NCI-H1694 (cell line): ENCODE measurements around the gene PMS2.
"Not testable (repeated sequence)": the region's sequence is repeated elsewhere in the genome, so short reads cannot be mapped to it uniquely, and the experiment has no call there.

Experiments
- DNase-seq: peaks from one replicate; lab custom pipeline; 2025; lab: John Stamatoyannopoulos, UW

The PMS2 gene

GRCh38 chr7:6015917-6016652 is 7.2 kb upstream of the PMS2 start:
- no peak for DNase-seq

DNA sequence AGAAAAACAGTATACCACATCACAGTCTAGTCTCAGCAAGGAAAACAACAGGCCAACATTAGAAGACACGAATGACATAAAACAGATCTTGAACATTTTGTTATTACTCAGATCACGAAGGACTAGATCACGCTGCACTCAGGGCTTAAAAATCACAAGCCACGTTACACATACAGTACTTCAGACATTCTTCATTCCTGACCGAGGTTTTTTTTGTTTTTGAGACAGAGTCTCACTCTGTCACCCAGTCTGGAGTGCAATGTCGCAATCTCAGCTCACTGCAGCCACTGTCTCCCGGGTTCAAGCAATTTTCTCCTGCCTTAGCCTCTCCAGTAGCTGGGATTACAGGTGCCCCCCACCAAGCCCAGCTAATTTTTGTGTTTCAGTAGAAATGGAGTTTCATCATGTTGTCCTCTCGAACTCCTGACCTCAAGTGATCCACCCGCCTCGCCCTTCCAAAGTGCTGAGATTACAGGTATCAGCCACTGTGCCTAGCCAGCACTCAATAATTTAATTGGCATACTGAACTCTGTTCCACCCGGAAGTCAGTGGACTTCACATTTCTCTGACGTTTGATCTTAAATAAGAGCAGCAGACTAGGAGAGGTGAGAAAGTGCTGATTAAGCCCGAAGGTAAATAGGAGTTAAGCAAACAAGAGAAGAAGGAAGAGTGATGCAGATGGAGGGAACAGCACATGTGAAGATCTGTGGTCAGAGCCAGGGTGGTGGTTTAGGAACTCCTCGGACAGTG is 3.7 kb upstream of the PMS2 start:
- no peak for DNase-seq

DNA sequence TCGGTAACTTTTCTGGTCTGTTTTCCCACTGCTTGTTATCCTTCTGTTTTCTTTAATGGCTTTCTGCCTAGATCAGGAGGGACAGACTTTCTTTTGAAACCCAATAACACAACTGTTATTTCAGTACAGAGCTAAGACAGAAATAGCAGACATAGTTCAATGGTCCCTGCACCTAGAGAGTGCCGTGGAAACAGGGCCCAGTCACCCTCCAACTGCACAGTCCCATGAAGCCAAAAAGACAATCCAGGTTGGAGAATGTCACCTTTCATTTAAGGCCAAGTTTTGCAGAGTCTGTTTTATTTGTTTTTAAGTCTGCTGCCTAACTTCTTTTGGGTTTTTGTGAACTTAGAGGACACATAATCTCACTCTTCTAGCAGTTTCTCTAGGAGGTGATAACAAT is 2.7 kb upstream of the PMS2 start:
- no peak for DNase-seq

GRCh38 chr7:6010370-6010769 is 1.5 kb upstream of the PMS2 start:
- DNase-seq = not testable (repeated sequence)

- DNase-seq = not testable (repeated sequence)
These were observed 836 bp downstream of the PMS2 start for GRCh38 chr7:6007835-6008590.

- no peak for DNase-seq
These were observed 1.5 kb downstream of the PMS2 start for GRCh38 chr7:6007386-6007785.

GRCh38 chr7:5997210-5997808 is 11.5 kb downstream of the PMS2 start:
- DNase-seq = peak; percentile 63

GRCh38 chr7:5987061-5987460 is 21.8 kb downstream of the PMS2 start:
- not testable (repeated sequence) for DNase-seq

DNA sequence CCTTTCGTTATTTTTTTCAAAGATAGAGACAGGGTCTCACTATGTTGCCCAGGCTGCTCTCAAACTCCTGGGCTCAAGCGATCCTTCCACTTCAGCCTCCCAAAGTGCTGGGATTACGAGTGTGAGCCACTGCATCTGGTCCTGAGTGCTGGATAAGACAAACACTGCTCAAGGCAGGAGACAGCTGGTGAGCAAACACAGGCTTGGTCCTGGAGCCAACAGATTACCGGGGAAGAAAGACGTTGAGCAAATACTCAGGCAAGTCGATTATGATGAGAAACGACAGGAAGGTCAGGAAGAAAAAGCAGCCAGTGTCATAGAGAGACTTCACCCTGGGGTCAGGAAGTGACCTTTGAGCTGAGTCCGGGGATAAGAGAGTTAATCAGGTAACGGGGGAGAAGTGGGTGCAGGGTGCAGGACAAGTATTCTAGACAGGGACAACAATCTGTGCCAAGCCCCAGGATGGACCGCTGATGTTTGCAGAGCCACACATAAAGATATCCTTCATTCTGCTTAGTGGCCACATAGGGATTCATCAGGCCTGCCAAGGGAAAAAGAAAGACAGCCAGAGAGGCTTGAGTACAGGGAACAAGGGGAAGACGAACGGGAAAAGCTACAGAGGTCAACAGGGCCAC is 29.1 kb downstream of the PMS2 start:
- DNase-seq = not testable (repeated sequence)

- DNase-seq = not testable (repeated sequence)
These were observed 35.3 kb downstream of the PMS2 start for GRCh38 chr7:5973580-5973979.

GRCh38 chr7:5970347-5970911 is 38.4 kb downstream of the PMS2 start, which contains the start of gene RSPH10B:
Gene RSPH10B (minus strand): TSS chr7:5970689. CDS start chr7:5967116, 3,573 bp downstream.
- not testable (repeated sequence) for DNase-seq

GRCh38 chr7:5963810-5964209 is 45.0 kb downstream of the PMS2 start:
- DNase-seq = not testable (repeated sequence)

DNA sequence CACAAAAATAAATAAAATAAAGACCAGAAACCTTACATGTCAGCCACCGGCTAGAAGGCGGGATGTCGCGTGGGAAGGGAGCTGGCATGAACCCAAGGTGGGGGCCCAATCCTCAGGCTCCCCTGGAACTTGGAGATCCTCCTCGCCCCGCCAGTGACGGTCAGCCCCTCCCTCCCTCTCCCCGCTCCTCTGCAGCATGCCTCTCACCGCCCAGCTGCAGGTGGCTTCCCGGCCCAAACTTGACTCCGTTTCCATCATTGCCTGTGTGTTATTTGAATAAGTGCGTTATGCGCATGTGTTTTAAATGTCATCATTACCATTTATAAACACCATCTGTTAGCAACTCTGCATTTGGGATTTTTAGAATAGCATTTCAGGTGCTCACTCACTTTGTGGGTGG is 45.6 kb downstream of the PMS2 start:
- not testable (repeated sequence) for DNase-seq

GRCh38 chr7:5934945-5935450 is 73.9 kb downstream of the PMS2 start:
- DNase-seq = not testable (repeated sequence)

DNA sequence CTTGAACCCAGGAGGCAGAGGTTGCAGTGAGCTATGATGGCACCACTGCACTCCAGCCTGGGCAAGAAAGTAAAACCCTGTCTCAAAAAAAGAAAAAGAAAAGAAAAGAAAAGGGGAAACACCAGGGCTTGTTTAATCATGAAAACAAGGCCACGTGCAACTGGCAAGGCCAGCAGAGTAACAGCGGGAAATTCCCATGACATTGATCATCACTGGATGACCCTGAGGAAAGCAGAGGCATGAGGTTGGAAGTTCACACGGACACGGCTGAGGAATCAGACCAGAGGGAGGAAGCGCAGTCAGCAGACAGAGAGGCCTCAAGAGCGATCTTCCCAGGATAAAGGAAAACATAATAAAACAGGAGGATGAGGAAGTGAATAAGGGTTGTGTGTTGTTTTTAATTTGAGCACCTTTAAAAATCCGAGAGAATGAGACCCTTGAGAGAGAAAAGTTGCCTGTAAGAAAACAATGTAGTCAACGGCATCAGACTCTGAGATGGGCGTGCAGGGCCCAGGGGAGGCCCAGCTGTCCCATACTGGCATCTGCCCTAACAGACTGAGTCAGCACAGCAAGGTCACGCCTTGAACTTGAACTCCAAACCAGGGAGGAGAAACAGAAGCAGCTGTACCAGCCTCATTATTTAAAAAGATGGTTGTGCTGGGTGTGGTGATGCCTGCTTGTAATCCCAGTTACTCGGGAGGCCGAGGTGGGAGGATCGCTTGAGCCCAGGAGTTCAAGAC is 76.8 kb downstream of the PMS2 start:
- DNase-seq = not testable (repeated sequence)

DNA sequence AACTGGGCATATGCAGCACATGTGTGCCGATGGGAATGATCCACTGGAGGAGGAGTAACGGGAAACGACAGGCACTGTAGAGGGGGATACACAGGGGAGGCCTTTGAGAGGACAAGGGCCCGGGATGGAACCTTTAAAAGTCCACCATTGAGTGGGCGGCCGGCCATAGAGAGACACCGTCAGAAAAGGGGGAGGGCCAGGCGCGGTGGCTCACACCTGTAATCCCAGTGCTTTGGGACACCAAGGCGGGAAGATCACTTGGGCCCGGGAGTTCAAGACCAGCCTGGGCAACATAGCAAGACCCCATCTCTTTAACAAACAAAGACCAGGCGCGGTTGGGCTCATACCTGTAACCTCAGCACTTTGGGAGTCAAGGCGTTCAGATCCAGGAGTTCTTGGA is 77.6 kb downstream of the PMS2 start:
- DNase-seq = not testable (repeated sequence)

DNA sequence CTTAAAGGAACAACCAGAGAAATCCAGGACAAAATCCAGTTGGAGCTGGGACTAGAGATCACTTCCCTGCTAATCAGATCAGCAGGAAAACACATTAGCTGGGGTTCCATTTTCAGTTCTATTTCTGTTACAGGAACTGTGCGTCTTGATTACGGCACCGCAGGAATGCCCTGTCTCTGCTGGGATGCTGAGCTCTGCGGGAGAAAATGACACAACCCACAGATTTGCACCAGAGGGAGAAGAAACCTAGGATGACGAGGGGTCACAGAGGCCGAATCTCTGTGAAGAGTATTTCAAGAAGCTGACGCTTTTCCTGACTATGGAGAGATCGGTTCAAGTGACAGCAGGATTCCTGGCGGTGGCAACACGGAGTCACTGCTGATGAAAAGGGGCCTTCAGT is 78.6 kb downstream of the PMS2 start:
- DNase-seq = not testable (repeated sequence)

DNA sequence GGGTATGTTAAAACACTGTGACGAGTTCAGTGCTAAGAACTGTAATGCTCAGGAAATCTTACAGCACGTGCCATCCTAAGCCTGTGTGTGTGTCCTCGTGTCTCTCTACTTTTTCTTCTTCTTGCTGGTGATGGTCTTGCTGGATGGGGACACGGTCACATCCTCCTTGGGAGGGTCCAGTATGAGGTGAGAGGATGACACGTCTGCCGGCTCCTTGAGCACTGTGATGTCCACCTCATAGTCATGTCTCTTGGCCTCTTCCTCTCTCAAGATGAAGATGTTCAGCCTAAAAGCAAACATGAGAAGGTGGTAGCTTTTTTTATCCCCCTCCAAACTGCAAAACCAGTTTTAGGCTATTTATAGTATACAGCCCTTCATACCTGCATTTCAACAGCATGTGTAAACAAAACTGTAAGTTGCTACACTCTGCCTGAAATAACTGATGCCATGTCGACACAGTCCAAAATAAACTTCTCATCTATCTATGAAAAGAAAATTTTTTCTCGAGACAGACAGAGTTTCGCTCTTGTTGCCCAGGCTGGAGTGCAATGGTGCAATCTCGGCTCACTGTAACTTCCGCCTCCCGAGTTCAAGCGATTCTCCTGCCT is 82.5 kb downstream of the PMS2 start:
- not testable (repeated sequence) for DNase-seq

GRCh38 chr7:5924630-5925029 is 84.2 kb downstream of the PMS2 start:
- not testable (repeated sequence) for DNase-seq

DNA sequence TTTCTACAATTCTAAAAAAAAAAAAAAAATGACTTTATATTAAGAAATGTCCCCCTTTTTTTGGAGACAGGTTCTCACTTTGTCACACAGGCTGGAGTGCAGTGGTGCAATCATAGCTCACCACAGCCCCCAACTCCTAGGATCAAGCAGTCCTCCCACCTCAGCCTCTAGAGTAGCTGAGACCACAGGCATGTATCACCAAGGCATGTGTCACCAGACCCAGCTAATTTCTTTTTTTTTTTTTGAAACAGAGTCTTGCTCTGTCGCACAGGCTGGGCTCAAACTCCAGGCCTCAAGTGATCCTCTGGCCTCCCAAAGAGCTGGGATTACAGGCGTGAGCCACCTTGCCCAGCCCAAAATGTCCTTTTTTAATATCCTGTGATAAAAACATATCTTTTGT is 84.7 kb downstream of the PMS2 start:
- not testable (repeated sequence) for DNase-seq
